Loucy (cell line): ENCODE results near the gene TTI1.

Experiments
- H2AFZ ChIP-seq: fragments of 200-600 bp; sonication (generic); 2 replicates; pipeline ENCODE4 v1.6.0; 2016; ENCODE audit warnings: antibody characterized with exemption, mild to moderate bottlenecking, low read length, moderate library complexity
- H3F3A ChIP-seq: fragments of 200-600 bp; 2 replicates; pipeline ENCODE4 v1.6.0; 2016; ENCODE audit warnings: antibody characterized with exemption, low read depth, mild to moderate bottlenecking
- H3K27me3 ChIP-seq: fragments of 200-600 bp; sonication (generic); 2 replicates; pipeline ENCODE4 v1.6.1; 2014; ENCODE audit warnings: low read length, mild to moderate bottlenecking; ENCODE audit not compliant: insufficient read depth, poor library complexity, severe bottlenecking
- H3K36me3 ChIP-seq: fragments of 200-600 bp; sonication (generic); 2 replicates; pipeline ENCODE4 v1.6.1; 2016; ENCODE audit warnings: low read length; ENCODE audit not compliant: insufficient read depth
- H3K4me1 ChIP-seq: fragments of 200-600 bp; sonication (generic); 2 replicates; pipeline ENCODE4 v1.5.1; 2014; ENCODE audit warnings: low read length, mild to moderate bottlenecking; ENCODE audit not compliant: insufficient read depth, poor library complexity, severe bottlenecking
- H3K4me2 ChIP-seq: fragments of 200-600 bp; sonication (generic); 2 replicates; pipeline ENCODE4 v1.6.0; 2014; ENCODE audit warnings: antibody characterized with exemption, low read length, low read depth, mild to moderate bottlenecking; ENCODE audit not compliant: poor library complexity, severe bottlenecking
- H3K4me3 ChIP-seq: fragments of 200-600 bp; sonication (generic); 2 replicates; pipeline ENCODE4 v1.5.1; 2014; ENCODE audit warnings: low read length, mild to moderate bottlenecking, mixed read lengths; ENCODE audit not compliant: poor library complexity, severe bottlenecking
- H3K79me2 ChIP-seq: fragments of 200-600 bp; sonication (generic); 2 replicates; pipeline ENCODE4 v1.6.1; 2014; ENCODE audit warnings: low read length; ENCODE audit not compliant: insufficient read depth
- H3K9ac ChIP-seq: fragments of 200-600 bp; sonication (generic); 2 replicates; pipeline ENCODE4 v1.6.0; 2014; ENCODE audit warnings: mild to moderate bottlenecking, low read depth, low read length, moderate library complexity; ENCODE audit not compliant: poor library complexity, severe bottlenecking
- H3K9me2 ChIP-seq: fragments of 200-600 bp; sonication (generic); replicated peaks from 2 replicates; pipeline ENCODE4 v1.6.1; 2016; ENCODE audit warnings: low read depth, low read length, mixed read lengths
- H3K9me3 ChIP-seq: fragments of 200-600 bp; sonication (generic); 2 replicates; pipeline ENCODE4 v1.6.1; 2014; ENCODE audit warnings: mild to moderate bottlenecking, antibody characterized with exemption, low read length, low read depth; ENCODE audit not compliant: insufficient read depth
- H4K20me1 ChIP-seq: fragments of 200-600 bp; sonication (generic); 2 replicates; pipeline ENCODE4 v1.6.0; 2014; ENCODE audit warnings: antibody characterized with exemption, low read length, mild to moderate bottlenecking; ENCODE audit not compliant: insufficient read depth, poor library complexity, severe bottlenecking
- EZH2phosphoT487 ChIP-seq: fragments of 200-600 bp; IDR thresholded peaks from 2 replicates; pipeline ENCODE4 v1.6.1; 2018; ENCODE audit warnings: antibody characterized with exemption, mild to moderate bottlenecking, moderate library complexity, borderline replicate concordance
- TF ChIP-seq, protein P1 (sequence below): fragments of 200-600 bp; sonication (generic); conservative IDR thresholded peaks from 2 replicates; pipeline ENCODE4 v1.5.1; 2014; ENCODE audit warnings: mild to moderate bottlenecking, antibody characterized with exemption, low read length

TTI1 gene

DNA sequence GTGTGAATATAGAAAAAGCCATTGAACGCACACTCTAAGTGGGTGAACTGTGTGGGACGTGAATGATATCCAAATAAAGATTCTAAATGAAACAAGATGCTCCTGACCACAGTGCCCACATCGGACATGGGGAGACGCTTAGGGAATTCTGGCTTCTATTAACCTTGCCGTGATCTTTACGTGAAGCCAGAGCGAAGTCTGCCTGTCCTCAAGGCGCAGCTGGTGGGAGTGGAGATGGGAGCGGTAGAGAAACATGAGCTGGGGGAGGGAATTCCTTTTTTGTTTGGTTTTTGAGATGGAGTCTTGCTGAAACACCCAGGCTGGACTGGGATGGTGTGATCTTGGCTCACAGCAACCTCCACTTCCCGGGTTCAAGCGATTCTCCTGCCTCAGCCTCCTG is 84.3 kb downstream of the TTI1 start:
- H3K9me2 ChIP-seq: no peaks in the 10 kb centered on the region
- H3K36me3 ChIP-seq: no peaks in the 10 kb centered on the region
- H3K9ac ChIP-seq: no peak overlapping the region
- no peaks in the 10 kb centered on the region for H3F3A ChIP-seq
- no peaks in the 10 kb centered on the region for H4K20me1 ChIP-seq
- TF ChIP-seq, protein P1, sequence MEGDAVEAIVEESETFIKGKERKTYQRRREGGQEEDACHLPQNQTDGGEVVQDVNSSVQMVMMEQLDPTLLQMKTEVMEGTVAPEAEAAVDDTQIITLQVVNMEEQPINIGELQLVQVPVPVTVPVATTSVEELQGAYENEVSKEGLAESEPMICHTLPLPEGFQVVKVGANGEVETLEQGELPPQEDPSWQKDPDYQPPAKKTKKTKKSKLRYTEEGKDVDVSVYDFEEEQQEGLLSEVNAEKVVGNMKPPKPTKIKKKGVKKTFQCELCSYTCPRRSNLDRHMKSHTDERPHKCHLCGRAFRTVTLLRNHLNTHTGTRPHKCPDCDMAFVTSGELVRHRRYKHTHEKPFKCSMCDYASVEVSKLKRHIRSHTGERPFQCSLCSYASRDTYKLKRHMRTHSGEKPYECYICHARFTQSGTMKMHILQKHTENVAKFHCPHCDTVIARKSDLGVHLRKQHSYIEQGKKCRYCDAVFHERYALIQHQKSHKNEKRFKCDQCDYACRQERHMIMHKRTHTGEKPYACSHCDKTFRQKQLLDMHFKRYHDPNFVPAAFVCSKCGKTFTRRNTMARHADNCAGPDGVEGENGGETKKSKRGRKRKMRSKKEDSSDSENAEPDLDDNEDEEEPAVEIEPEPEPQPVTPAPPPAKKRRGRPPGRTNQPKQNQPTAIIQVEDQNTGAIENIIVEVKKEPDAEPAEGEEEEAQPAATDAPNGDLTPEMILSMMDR: no peak
- no peak for TF ChIP-seq EZH2phosphoT487
- no peak overlapping the region for H2AFZ ChIP-seq
- H3K4me1 ChIP-seq: no peaks in the 10 kb centered on the region
- H3K9me3 ChIP-seq: no peaks in the 10 kb centered on the region
- H3K79me2 ChIP-seq: no peaks in the 10 kb centered on the region
- no peaks in the 10 kb centered on the region for H3K27me3 ChIP-seq
- H3K4me2 ChIP-seq: no peak overlapping the region
- no peak overlapping the region for H3K4me3 ChIP-seq

DNA sequence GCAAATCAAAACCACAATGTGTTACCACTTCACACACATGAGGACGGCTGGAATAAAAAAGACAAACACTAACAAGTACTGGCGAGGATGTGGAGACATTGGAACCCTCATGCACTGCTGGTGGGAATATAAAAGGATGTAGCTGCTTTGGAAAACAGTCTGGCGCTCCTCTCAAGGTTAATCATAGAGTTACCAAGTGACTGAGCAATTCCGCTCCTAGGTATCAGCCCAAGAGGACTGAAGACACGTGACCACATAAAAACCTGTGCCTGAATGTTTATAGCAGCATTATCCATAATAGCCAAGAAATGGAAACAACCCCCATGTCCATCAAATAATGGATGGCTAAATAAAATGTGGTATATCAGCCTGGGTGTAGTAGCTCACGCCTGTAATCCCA is 85.3 kb downstream of the TTI1 start:
- Histone ChIP-seq H3K79me2 (no peaks in the 10 kb centered on the region), H3K36me3 (no peaks in the 10 kb centered on the region), H3K27me3 (no peaks in the 10 kb centered on the region), H3K4me2 (no peak overlapping the region), H3K9me2 (no peaks in the 10 kb centered on the region), H3K4me3 (no peak overlapping the region), H3F3A (no peaks in the 10 kb centered on the region), H3K4me1 (no peaks in the 10 kb centered on the region), H3K9ac (no peak overlapping the region), H4K20me1 (no peaks in the 10 kb centered on the region), H3K9me3 (no peaks in the 10 kb centered on the region), H2AFZ (no peak overlapping the region)
- TF ChIP-seq EZH2phosphoT487: no peak
- TF ChIP-seq, protein P1: no peak

DNA sequence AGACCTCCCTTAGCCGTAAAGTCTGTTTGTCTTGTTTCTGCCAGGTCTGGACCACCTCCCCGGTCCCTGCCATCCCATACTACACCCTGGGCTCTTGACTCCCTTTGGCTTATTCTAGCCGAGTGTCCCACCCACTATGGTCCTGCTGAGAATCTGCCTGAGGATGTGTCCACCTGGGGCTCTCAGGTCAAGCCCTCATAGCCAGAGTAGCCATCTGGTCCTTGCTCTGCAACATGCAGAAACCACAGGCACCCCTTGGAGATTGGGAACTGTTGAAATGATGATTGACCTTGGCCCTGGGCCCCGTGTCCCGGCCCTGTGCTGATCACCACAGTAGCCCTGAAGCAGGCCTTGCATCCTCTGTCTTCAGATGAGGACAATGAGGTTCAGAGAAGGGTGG is 86.3 kb downstream of the TTI1 start:
- H3K9me2 ChIP-seq: no peaks in the 10 kb centered on the region
- no peak overlapping the region for H3K9ac ChIP-seq
- no peak overlapping the region for H3K4me3 ChIP-seq
- H3F3A ChIP-seq: no peaks in the 10 kb centered on the region
- H3K4me1 ChIP-seq: no peaks in the 10 kb centered on the region
- no peaks in the 10 kb centered on the region for H4K20me1 ChIP-seq
- no peak overlapping the region for H3K4me2 ChIP-seq
- H2AFZ ChIP-seq: no peak overlapping the region
- no peak for TF ChIP-seq EZH2phosphoT487
- TF ChIP-seq, protein P1: no peak
- no peaks in the 10 kb centered on the region for H3K27me3 ChIP-seq
- no peaks in the 10 kb centered on the region for H3K79me2 ChIP-seq
- H3K36me3 ChIP-seq: no peaks in the 10 kb centered on the region
- H3K9me3 ChIP-seq: no peaks in the 10 kb centered on the region
